Measurements from ENCODE around the gene PLXNA2. TPM values are rescaled to one million over a fixed set of nuclear protein-coding genes. Genes with fewer than 3 reads are reported as not detected.

The PLXNA2 gene
- total RNA-seq, 2 experiments from 2014 or later: 0.13 to 0.23 TPM

- Mint-ChIP-seq H3K4me1 (ENCODE audit: low read depth) (no peaks in the 10 kb centered on the region), H3K27ac (no peak overlapping the region), H3K27me3 (no peaks in the 10 kb centered on the region), H3K4me3 (no peak overlapping the region), H3K9me3 (no peaks in the 10 kb centered on the region), H3K36me3 (ENCODE audit: low read depth) (no peaks in the 10 kb centered on the region)
- POLR2A ChIA-PET: interaction anchor here (0.6 kb wide), 1 partner anchor 25 kb away, joined by 3 read pairs; no protein-coding TSS in a partner anchor
- CTCF ChIA-PET: interaction anchor here (1.3 to 2.5 kb wide), 4 partner anchors 19 to 204 kb away, joined by 3 to 9 read pairs (median 5); no protein-coding TSS in a partner anchor
- DNase-seq (no peak), ATAC-seq (no peak)
- TF ChIP-seq CTCF (IDR thresholded peaks at IDR 0.05): no peak
- intact Hi-C loops (cut with micrococcal nuclease): no loop called here
These were observed 203.3 kb downstream of the PLXNA2 start for GRCh38 chr1:208040821-208041297.

- DNase-seq (no peak), ATAC-seq (no peak)
- Mint-ChIP-seq H3K27ac (no peak overlapping the region), H3K9me3 (no peaks in the 10 kb centered on the region), H3K4me3 (no peak overlapping the region), H3K27me3 (no peaks in the 10 kb centered on the region), H3K4me1 (ENCODE audit: low read depth) (no peaks in the 10 kb centered on the region), H3K36me3 (ENCODE audit: low read depth) (no peaks in the 10 kb centered on the region)
- ChIA-PET POLR2A (no interaction called here), CTCF (interaction anchor here (1.4 kb wide), 1 partner anchor 18 kb away, joined by 4 read pairs; no protein-coding TSS in a partner anchor)
- intact Hi-C loops (cut with micrococcal nuclease): no loop called here
- no peak for TF ChIP-seq CTCF (IDR thresholded peaks at IDR 0.05)
These were observed 204.4 kb downstream of the PLXNA2 start for GRCh38 chr1:208039536-208040332.

GRCh38 chr1:208038303-208038702, 205.9 kb downstream of the PLXNA2 start:
- no peak for TF ChIP-seq CTCF (IDR thresholded peaks at IDR 0.05)
- Mint-ChIP-seq H3K4me3 (no peak overlapping the region), H3K9me3 (no peaks in the 10 kb centered on the region), H3K27ac (no peak overlapping the region), H3K27me3 (no peaks in the 10 kb centered on the region), H3K36me3 (ENCODE audit: low read depth) (no peaks in the 10 kb centered on the region), H3K4me1 (ENCODE audit: low read depth) (no peaks in the 10 kb centered on the region)
- POLR2A ChIA-PET: no interaction called here
- no peak for ATAC-seq
- CTCF ChIA-PET: interaction anchor here (1.0 to 3.6 kb wide), 3 partner anchors 15 to 206 kb away, joined by 3 to 24 read pairs (median 4); partner anchors contain the start of gene PLXNA2
- intact Hi-C loops (cut with micrococcal nuclease): no loop called here
- no peak for DNase-seq

- ChIA-PET CTCF (interaction anchor here (1.3 to 3.6 kb wide), 2 partner anchors 14 to 57 kb away, joined by 4 to 24 read pairs; no protein-coding TSS in a partner anchor), POLR2A (no interaction called here)
- no peak for ATAC-seq
- DNase-seq: no peak
- no peak overlapping the region for H3K27ac Mint-ChIP-seq
- H3K36me3 Mint-ChIP-seq (ENCODE audit: low read depth): no peaks in the 10 kb centered on the region
- H3K4me1 Mint-ChIP-seq (ENCODE audit: low read depth): no peaks in the 10 kb centered on the region
- no peak overlapping the region for H3K4me3 Mint-ChIP-seq
- H3K9me3 Mint-ChIP-seq: no peaks in the 10 kb centered on the region
- intact Hi-C loops (cut with micrococcal nuclease): no loop called here
- TF ChIP-seq CTCF (IDR thresholded peaks at IDR 0.05): no peak
- H3K27me3 Mint-ChIP-seq: no peaks in the 10 kb centered on the region
These were observed 207.0 kb downstream of the PLXNA2 start for GRCh38 chr1:208036918-208037766.
